Activated CD4-positive, alpha-beta memory T cell treated with anti-CD3 and anti-CD28 coated beads for 36 hours (primary cell): Measurements from ENCODE around the gene MAPK8IP2. TPM values are rescaled to one million over a fixed set of nuclear protein-coding genes. Genes with fewer than 3 reads are reported as not detected.

Experiments
- CTCF ChIA-PET: fragments of 350-600 bp; sonication (Branson Sonifier 250); formaldehyde crosslinking; loops from one replicate; lab custom pipeline; 2021; ENCODE audit warnings: antibody characterized with exemption, inconsistent platforms; lab: Charles Lee
- POLR2A ChIA-PET: fragments of 350-600 bp; sonication (Branson Sonifier 250); formaldehyde crosslinking; loops from one replicate; lab custom pipeline; 2021; ENCODE audit warnings: antibody characterized with exemption; lab: Charles Lee
- DNase-seq: peaks from one replicate; pipeline ENCODE4 v3.0.0-alpha.2; 2020
- H3K27ac Mint-ChIP-seq: one replicate; pipeline ENCODE4 v1.8.0; 2021; ENCODE audit warnings: mixed read lengths
- H3K27me3 Mint-ChIP-seq: one replicate; pipeline ENCODE4 v1.8.0; 2021; ENCODE audit warnings: mixed read lengths
- H3K36me3 Mint-ChIP-seq: one replicate; pipeline ENCODE4 v1.8.0; 2021; ENCODE audit warnings: mixed read lengths
- H3K4me1 Mint-ChIP-seq: one replicate; pipeline ENCODE4 v1.8.0; 2021; ENCODE audit warnings: low read depth, mixed read lengths
- H3K4me3 Mint-ChIP-seq: one replicate; pipeline ENCODE4 v1.8.0; 2021; ENCODE audit warnings: mild to moderate bottlenecking, mixed read lengths
- H3K9me3 Mint-ChIP-seq: one replicate; pipeline ENCODE4 v1.8.0; 2021; ENCODE audit warnings: mixed read lengths
- intact Hi-C: fragments of 100-400 bp; cut with micrococcal nuclease; formaldehyde crosslinking; loops from one replicate; pipeline ENCODE4 v1.15.1; 2023
- total RNA-seq, 2 experiments: library from RNA; stranded (reverse); gene quantifications; one replicate each; pipeline ENCODE4 v1.2.3, GENCODE V29; 2021

The MAPK8IP2 gene
- total RNA-seq, 2 experiments from 2014 or later: 0.10 to 0.19 TPM

DNA sequence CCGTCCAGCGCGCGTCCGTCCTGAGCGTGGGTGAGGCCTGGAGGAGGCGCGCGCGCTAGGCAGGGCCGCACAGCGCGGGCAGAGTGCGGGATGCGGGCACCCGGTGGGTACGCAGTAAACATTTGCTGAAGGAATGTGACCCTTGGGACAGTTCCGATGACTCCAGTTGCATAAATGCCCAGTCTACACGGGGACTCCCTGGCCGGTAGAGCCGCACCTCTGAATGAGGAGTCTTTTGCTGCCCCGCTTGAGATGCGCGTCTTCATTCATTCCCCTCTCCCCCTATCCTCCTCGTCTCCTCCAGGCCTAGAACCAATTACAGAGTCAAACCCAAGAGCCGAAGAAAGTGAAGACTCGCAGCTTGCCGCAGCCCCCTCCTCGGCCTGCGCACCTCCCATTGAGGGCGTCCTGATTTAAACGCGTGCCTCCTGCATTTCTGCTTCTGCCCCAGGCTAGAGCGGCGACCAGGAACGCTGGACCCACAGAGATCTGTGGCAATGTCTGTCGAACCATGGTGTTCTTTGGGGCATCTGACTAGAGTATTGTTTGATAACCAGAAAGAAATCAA lies 17.2 kb upstream of the MAPK8IP2 start:
- H3K27me3 Mint-ChIP-seq: no peaks in the 10 kb centered on the region
- peak overlapping the region; percentile 94 for H3K4me3 Mint-ChIP-seq
- intact Hi-C loops: loop anchor here (2.0 kb wide), 2 partner anchors 45 to 53 kb away; partner anchors contain the start of gene TYMP
- no peaks in the 10 kb centered on the region for H3K9me3 Mint-ChIP-seq
- H3K4me1 Mint-ChIP-seq: peaks cover 20% of the 10 kb centered on the region
- DNase-seq: no peak
- peak overlapping the region; percentile 65 for H3K27ac Mint-ChIP-seq
- peaks cover 5% of the 10 kb centered on the region for H3K36me3 Mint-ChIP-seq
- ChIA-PET POLR2A (interaction anchor here (1.0 to 2.4 kb wide), 5 partner anchors 18 to 58 kb away, joined by 3 to 13 read pairs (median 9); partner anchors contain the start of genes SCO2, SYCE3 and TYMP), CTCF (interaction anchor here (1.2 to 2.8 kb wide), 4 partner anchors 20 to 58 kb away, joined by 3 to 17 read pairs (median 11); partner anchors contain the start of genes SCO2 and SYCE3)

- CTCF ChIA-PET: interaction anchor here (1.5 kb wide), 1 partner anchor 36 kb away, joined by 4 read pairs; no protein-coding TSS in a partner anchor
- Mint-ChIP-seq H3K36me3 (peaks cover 4% of the 10 kb centered on the region), H3K27ac (no peak overlapping the region), H3K27me3 (no peaks in the 10 kb centered on the region), H3K4me1 (peaks cover 20% of the 10 kb centered on the region), H3K9me3 (no peaks in the 10 kb centered on the region), H3K4me3 (peak overlapping the region; percentile 94)
- POLR2A ChIA-PET: interaction anchor here (1.1 kb wide), 1 partner anchor 59 kb away, joined by 4 read pairs; the partner anchor contains the start of gene SCO2
- intact Hi-C loops: no loop called here
- DNase-seq: no peak
Observed at GRCh38 chr22:50584106-50585096, 16.2 kb upstream of the MAPK8IP2 start.

- H3K4me3 Mint-ChIP-seq: no peak overlapping the region
- no peak overlapping the region for H3K27ac Mint-ChIP-seq
- no peaks in the 10 kb centered on the region for H3K27me3 Mint-ChIP-seq
- H3K4me1 Mint-ChIP-seq: peaks cover 19% of the 10 kb centered on the region
- intact Hi-C loops: no loop called here
- no peaks in the 10 kb centered on the region for H3K9me3 Mint-ChIP-seq
- POLR2A ChIA-PET: interaction anchor here (1.1 kb wide), 1 partner anchor 59 kb away, joined by 4 read pairs; the partner anchor contains the start of gene SCO2
- CTCF ChIA-PET: interaction anchor here (1.5 kb wide), 1 partner anchor 35 kb away, joined by 4 read pairs; no protein-coding TSS in a partner anchor
- no peak for DNase-seq
- no peaks in the 10 kb centered on the region for H3K36me3 Mint-ChIP-seq
Observed at GRCh38 chr22:50585238-50585637, 15.4 kb upstream of the MAPK8IP2 start.

DNA sequence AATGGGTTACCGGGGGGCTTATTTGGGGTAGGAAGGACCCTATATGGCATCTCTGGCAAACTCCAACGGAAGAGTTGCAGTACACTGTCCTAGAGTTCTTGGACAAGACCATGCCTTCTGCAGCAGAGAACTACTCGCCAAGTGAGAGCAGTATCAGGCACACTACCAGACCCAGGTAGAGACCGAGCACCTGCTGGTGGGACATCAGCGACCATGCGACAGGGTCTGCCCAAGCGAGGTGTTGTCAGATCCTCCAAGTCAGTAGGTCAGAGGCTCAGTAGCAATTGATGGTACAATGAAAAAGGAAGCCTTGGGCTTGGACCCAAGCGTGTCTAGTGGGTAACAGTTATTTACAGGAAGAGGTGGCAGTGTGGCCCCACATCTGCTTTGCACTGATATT lies 14.8 kb upstream of the MAPK8IP2 start:
- ChIA-PET POLR2A (no interaction called here), CTCF (interaction anchor here (1.5 kb wide), 1 partner anchor 35 kb away, joined by 4 read pairs; no protein-coding TSS in a partner anchor)
- H3K4me1 Mint-ChIP-seq: peaks cover 15% of the 10 kb centered on the region
- H3K9me3 Mint-ChIP-seq: no peaks in the 10 kb centered on the region
- H3K36me3 Mint-ChIP-seq: no peaks in the 10 kb centered on the region
- H3K27me3 Mint-ChIP-seq: no peaks in the 10 kb centered on the region
- intact Hi-C loops: no loop called here
- H3K4me3 Mint-ChIP-seq: no peak overlapping the region
- DNase-seq: no peak
- no peak overlapping the region for H3K27ac Mint-ChIP-seq

- DNase-seq: no peak
- ChIA-PET CTCF (interaction anchor here (1.2 kb wide), 1 partner anchor 164 kb away, joined by 3 read pairs; no protein-coding TSS in a partner anchor), POLR2A (no interaction called here)
- intact Hi-C loops: no loop called here
- H3K4me1 Mint-ChIP-seq: peaks cover 13% of the 10 kb centered on the region
- no peak overlapping the region for H3K4me3 Mint-ChIP-seq
- no peaks in the 10 kb centered on the region for H3K36me3 Mint-ChIP-seq
- H3K27me3 Mint-ChIP-seq: no peaks in the 10 kb centered on the region
- no peaks in the 10 kb centered on the region for H3K9me3 Mint-ChIP-seq
- H3K27ac Mint-ChIP-seq: no peak overlapping the region
Observed at GRCh38 chr22:50586416-50586815, 14.2 kb upstream of the MAPK8IP2 start.

- H3K27me3 Mint-ChIP-seq: no peaks in the 10 kb centered on the region
- POLR2A ChIA-PET: no interaction called here
- H3K4me3 Mint-ChIP-seq: no peak overlapping the region
- DNase-seq: no peak
- no peaks in the 10 kb centered on the region for H3K36me3 Mint-ChIP-seq
- CTCF ChIA-PET: interaction anchor here (0.6 to 1.2 kb wide), 2 partner anchors 32 to 165 kb away, joined by 3 to 4 read pairs; no protein-coding TSS in a partner anchor
- H3K4me1 Mint-ChIP-seq: peaks cover 8% of the 10 kb centered on the region
- H3K27ac Mint-ChIP-seq: no peak overlapping the region
- intact Hi-C loops: no loop called here
- H3K9me3 Mint-ChIP-seq: no peaks in the 10 kb centered on the region
Observed at GRCh38 chr22:50587407-50587806, 13.2 kb upstream of the MAPK8IP2 start.

GRCh38 chr22:50595189-50595588 lies 5.4 kb upstream of the MAPK8IP2 start:
- no peak for DNase-seq
- peaks cover 12% of the 10 kb centered on the region for H3K27me3 Mint-ChIP-seq
- H3K4me3 Mint-ChIP-seq: no peak overlapping the region
- H3K4me1 Mint-ChIP-seq: peaks cover 4% of the 10 kb centered on the region
- H3K9me3 Mint-ChIP-seq: no peaks in the 10 kb centered on the region
- ChIA-PET POLR2A (no interaction called here), CTCF (no interaction called here)
- intact Hi-C loops: no loop called here
- H3K27ac Mint-ChIP-seq: no peak overlapping the region
- peaks cover 4% of the 10 kb centered on the region for H3K36me3 Mint-ChIP-seq

GRCh38 chr22:50597097-50597496 lies 3.5 kb upstream of the MAPK8IP2 start:
- intact Hi-C loops: no loop called here
- no peak overlapping the region for H3K4me3 Mint-ChIP-seq
- ChIA-PET CTCF (no interaction called here), POLR2A (no interaction called here)
- DNase-seq: no peak
- no peaks in the 10 kb centered on the region for H3K9me3 Mint-ChIP-seq
- peaks cover 5% of the 10 kb centered on the region for H3K36me3 Mint-ChIP-seq
- H3K4me1 Mint-ChIP-seq: peaks cover 8% of the 10 kb centered on the region
- no peak overlapping the region for H3K27ac Mint-ChIP-seq
- peaks cover 19% of the 10 kb centered on the region for H3K27me3 Mint-ChIP-seq

DNA sequence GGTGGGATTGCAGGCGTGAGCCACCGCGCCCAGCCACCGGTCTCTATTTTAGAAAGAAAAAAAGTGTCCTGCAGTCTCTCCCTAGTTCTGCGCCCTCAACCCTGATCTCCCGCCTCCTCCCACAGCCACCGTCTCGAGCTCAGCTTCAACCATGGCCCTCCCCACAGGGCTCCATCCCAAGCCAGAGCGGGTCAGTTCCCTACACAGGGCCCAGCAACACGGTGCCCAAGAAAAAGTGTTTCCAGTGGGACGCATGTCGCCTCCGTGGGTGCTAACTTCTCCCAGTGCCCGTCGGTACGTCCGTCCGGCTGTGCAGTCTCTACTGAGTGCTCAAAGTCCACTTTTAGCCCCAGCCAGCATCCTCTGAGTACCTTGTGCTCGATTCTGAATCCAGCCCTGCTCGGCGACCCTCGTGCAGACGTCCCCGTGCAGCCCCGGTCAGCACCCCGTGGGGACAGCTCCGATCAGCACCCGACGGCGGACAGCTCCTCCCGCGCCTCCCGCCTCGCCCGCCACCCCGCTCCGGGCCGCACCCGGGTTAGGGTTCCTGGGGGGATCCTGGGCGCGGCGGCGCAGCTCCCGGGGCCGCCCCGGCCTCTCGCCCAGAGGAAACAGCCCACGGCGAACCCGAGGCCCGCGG lies 657 bp upstream of the MAPK8IP2 start:
- CTCF ChIA-PET: no interaction called here
- intact Hi-C loops: no loop called here
- Mint-ChIP-seq H3K27ac (no peak overlapping the region), H3K36me3 (peaks cover 5% of the 10 kb centered on the region), H3K9me3 (no peaks in the 10 kb centered on the region), H3K27me3 (peaks cover 32% of the 10 kb centered on the region), H3K4me3 (peak overlapping the region; percentile 26), H3K4me1 (peaks cover 8% of the 10 kb centered on the region)
- DNase-seq: peak; percentile 75
- POLR2A ChIA-PET: interaction anchor here (1.0 kb wide), 1 partner anchor 18 kb away, joined by 3 read pairs; the partner anchor contains the start of gene CHKB

GRCh38 chr22:50600967-50601668 lies 525 bp downstream of the MAPK8IP2 start:
- intact Hi-C loops: no loop called here
- H3K4me3 Mint-ChIP-seq: no peak overlapping the region
- H3K9me3 Mint-ChIP-seq: no peaks in the 10 kb centered on the region
- CTCF ChIA-PET: interaction anchor here (0.9 to 1.0 kb wide), 3 partner anchors 19 to 76 kb away, joined by 3 to 4 read pairs (median 3); partner anchors contain the start of gene SCO2
- H3K4me1 Mint-ChIP-seq: peaks cover 8% of the 10 kb centered on the region
- POLR2A ChIA-PET: no interaction called here
- DNase-seq: no peak
- peaks cover 5% of the 10 kb centered on the region for H3K36me3 Mint-ChIP-seq
- no peak overlapping the region for H3K27ac Mint-ChIP-seq
- H3K27me3 Mint-ChIP-seq: peaks cover 36% of the 10 kb centered on the region
